ENCODE data around the gene PPAT. TPM values are rescaled to one million over a fixed set of nuclear protein-coding genes. Genes with fewer than 3 reads are reported as not detected.
"Not testable (repeated sequence)": the region's sequence is repeated elsewhere in the genome, so short reads cannot be mapped to it uniquely, and the experiment has no call there.

The PPAT gene
- total RNA-seq, 1 donor from 2014 or later: 15.9 TPM

DNA sequence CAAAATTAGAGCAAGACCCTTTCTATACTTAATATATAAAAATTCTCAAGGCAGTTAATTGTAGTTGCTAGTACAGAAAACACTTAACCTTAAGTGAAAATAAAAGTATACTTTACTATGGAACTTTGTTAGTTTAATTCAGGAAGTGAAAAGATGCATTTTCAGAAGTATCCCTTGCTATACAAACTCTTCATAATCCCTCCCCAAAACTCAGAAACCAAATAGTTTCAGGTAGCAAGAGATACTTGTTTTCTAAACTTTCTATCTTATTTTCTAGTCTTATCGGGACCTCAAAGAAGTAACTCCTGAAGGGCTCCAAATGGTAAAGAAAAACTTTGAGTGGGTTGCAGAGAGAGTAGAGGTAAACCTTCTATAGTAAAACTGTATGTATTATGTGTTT lies 14.9 kb upstream of the PPAT start:
- DNase-seq: no peak
- TF ChIP-seq CTCF (IDR thresholded peaks at IDR 0.05; ENCODE audit: partially characterized antibody, unreplicated experiment): no peak
- H3K27me3 Mint-ChIP-seq (ENCODE audit: unreplicated experiment): peaks cover 2% of the 10 kb centered on the region
- no peaks in the 10 kb centered on the region for H3K9me3 Mint-ChIP-seq (ENCODE audit: unreplicated experiment)
- H3K4me1 Mint-ChIP-seq (ENCODE audit: low read depth, unreplicated experiment): no peaks in the 10 kb centered on the region
- H3K27ac Mint-ChIP-seq (ENCODE audit: unreplicated experiment): no peak overlapping the region
- no peaks in the 10 kb centered on the region for H3K36me3 Mint-ChIP-seq (ENCODE audit: unreplicated experiment)
- H3K4me3 Mint-ChIP-seq (ENCODE audit: unreplicated experiment): no peak overlapping the region

- DNase-seq; H3K4me1 Mint-ChIP-seq (ENCODE audit: low read depth, unreplicated experiment); H3K4me3 Mint-ChIP-seq (ENCODE audit: unreplicated experiment); H3K9me3 Mint-ChIP-seq (ENCODE audit: unreplicated experiment); H3K27ac Mint-ChIP-seq (ENCODE audit: unreplicated experiment); H3K27me3 Mint-ChIP-seq (ENCODE audit: unreplicated experiment); H3K36me3 Mint-ChIP-seq (ENCODE audit: unreplicated experiment): not testable (repeated sequence)
Measured at GRCh38 chr4:56449475-56449874, 14.1 kb upstream of the PPAT start.

DNA sequence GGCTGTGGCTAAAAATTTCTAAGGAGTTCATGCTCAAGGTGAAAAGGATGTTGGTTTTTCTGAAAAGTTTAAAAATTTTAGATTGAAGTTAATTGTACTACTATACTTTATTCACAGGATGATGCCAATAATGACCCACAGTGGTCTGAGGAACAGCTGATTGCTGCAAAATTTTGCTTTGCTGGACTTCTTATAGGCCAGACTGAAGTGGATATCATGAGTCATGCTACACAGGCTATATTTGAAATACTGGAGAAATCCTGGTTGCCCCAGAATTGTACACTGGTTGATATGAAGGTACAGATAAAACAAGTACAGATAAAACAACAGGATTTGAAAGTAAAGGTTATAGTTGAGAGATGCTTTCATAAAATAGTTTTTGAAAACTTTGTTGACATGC lies 12.9 kb upstream of the PPAT start:
- no peak for DNase-seq
- no peak for TF ChIP-seq CTCF (IDR thresholded peaks at IDR 0.05; ENCODE audit: partially characterized antibody, unreplicated experiment)
- no peaks in the 10 kb centered on the region for H3K4me1 Mint-ChIP-seq (ENCODE audit: low read depth, unreplicated experiment)
- H3K4me3 Mint-ChIP-seq (ENCODE audit: unreplicated experiment): no peak overlapping the region
- no peaks in the 10 kb centered on the region for H3K36me3 Mint-ChIP-seq (ENCODE audit: unreplicated experiment)
- peaks cover 2% of the 10 kb centered on the region for H3K27me3 Mint-ChIP-seq (ENCODE audit: unreplicated experiment)
- no peaks in the 10 kb centered on the region for H3K9me3 Mint-ChIP-seq (ENCODE audit: unreplicated experiment)
- H3K27ac Mint-ChIP-seq (ENCODE audit: unreplicated experiment): no peak overlapping the region

- no peak for TF ChIP-seq CTCF (IDR thresholded peaks at IDR 0.05; ENCODE audit: partially characterized antibody, unreplicated experiment)
- Mint-ChIP-seq H3K4me1 (ENCODE audit: low read depth, unreplicated experiment) (no peaks in the 10 kb centered on the region), H3K27ac (ENCODE audit: unreplicated experiment) (no peak overlapping the region), H3K27me3 (ENCODE audit: unreplicated experiment) (peaks cover 2% of the 10 kb centered on the region), H3K36me3 (ENCODE audit: unreplicated experiment) (no peaks in the 10 kb centered on the region), H3K4me3 (ENCODE audit: unreplicated experiment) (no peak overlapping the region), H3K9me3 (ENCODE audit: unreplicated experiment) (peaks cover 1% of the 10 kb centered on the region)
- DNase-seq: no peak
Measured at GRCh38 chr4:56445699-56446098, 10.3 kb upstream of the PPAT start.

DNA sequence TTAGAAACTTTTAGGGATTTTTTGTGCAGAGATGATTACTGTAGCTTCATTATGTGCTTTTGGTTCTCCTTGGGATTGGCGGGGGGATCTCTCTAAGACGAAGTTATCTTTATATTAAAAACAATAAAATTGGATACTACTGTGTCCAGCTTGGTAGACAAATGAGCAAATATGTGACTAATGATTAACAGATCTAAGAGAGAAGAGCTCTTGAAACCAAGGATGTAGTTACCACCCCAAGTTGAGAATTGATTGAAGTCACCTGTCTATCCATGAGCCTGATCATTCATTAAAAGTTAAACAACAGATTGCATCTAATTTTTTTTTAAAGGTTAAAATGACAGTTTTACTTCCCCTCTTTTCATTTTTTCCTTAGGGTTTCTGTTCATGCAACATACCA lies 9.3 kb upstream of the PPAT start:
- H3K4me3 Mint-ChIP-seq (ENCODE audit: unreplicated experiment): no peak overlapping the region
- no peaks in the 10 kb centered on the region for H3K4me1 Mint-ChIP-seq (ENCODE audit: low read depth, unreplicated experiment)
- H3K9me3 Mint-ChIP-seq (ENCODE audit: unreplicated experiment): peaks cover 1% of the 10 kb centered on the region
- H3K27me3 Mint-ChIP-seq (ENCODE audit: unreplicated experiment): peaks cover 2% of the 10 kb centered on the region
- H3K27ac Mint-ChIP-seq (ENCODE audit: unreplicated experiment): no peak overlapping the region
- H3K36me3 Mint-ChIP-seq (ENCODE audit: unreplicated experiment): no peaks in the 10 kb centered on the region
- DNase-seq: no peak
- no peak for TF ChIP-seq CTCF (IDR thresholded peaks at IDR 0.05; ENCODE audit: partially characterized antibody, unreplicated experiment)

GRCh38 chr4:56440983-56441382 lies 5.6 kb upstream of the PPAT start:
- no peaks in the 10 kb centered on the region for H3K36me3 Mint-ChIP-seq (ENCODE audit: unreplicated experiment)
- peaks cover 7% of the 10 kb centered on the region for H3K27me3 Mint-ChIP-seq (ENCODE audit: unreplicated experiment)
- H3K27ac Mint-ChIP-seq (ENCODE audit: unreplicated experiment): no peak overlapping the region
- TF ChIP-seq CTCF (IDR thresholded peaks at IDR 0.05; ENCODE audit: partially characterized antibody, unreplicated experiment): no peak
- peaks cover 5% of the 10 kb centered on the region for H3K9me3 Mint-ChIP-seq (ENCODE audit: unreplicated experiment)
- no peak for DNase-seq
- no peak overlapping the region for H3K4me3 Mint-ChIP-seq (ENCODE audit: unreplicated experiment)
- H3K4me1 Mint-ChIP-seq (ENCODE audit: low read depth, unreplicated experiment): peaks cover 2% of the 10 kb centered on the region
